K562 (cell line): ENCODE measurements around the gene DAPK1. TPM values are rescaled to one million over a fixed set of nuclear protein-coding genes. Genes with fewer than 3 reads are reported as not detected.

Experiments used
- ATAC-seq: fragments of 200-7000 bp; cut with Tn5 transposase; 3 replicates; pipeline ENCODE4 v1.9.1; 2020; ENCODE audit warnings: moderate library complexity
- BruUV-seq: library from RNA; stranded (reverse); fragments of 400-500 nt; replicated peaks from 2 replicates; lab custom pipeline; 2021; lab: Mats Ljungman, UMichigan
- CTCF ChIA-PET: fragments of 300-600 bp; formaldehyde crosslinking; extraction: SDS; loops from one replicate; lab custom pipeline; 2021; ENCODE audit warnings: low intra/inter-chr PET ratio; lab: Yijun Ruan, JAX
- POLR2A ChIA-PET: fragments of 300-600, 350-650 bp; sonication (Branson Sonifier 250); formaldehyde crosslinking; extraction: SDS; loops from one replicate; lab custom pipeline; 2021; ENCODE audit warnings: antibody characterized with exemption, inconsistent platforms; lab: Yijun Ruan, JAX
- DNase-seq, 4 experiments: peaks; one replicate each; pipeline versions ENCODE4 v3.0.0 to v3.0.0-alpha.2; 2011 to 2018; ENCODE audit warnings: low spot score in 3 of 4, mixed read lengths in 3 of 4; ENCODE audit errors: extremely low read depth in 1 of 4
- FAIRE-seq: peaks from 2 replicates; lab custom pipeline; 2011; peaks lifted over from hg19 to GRCh38; lab: Jason Lieb, UNC
- H2AFZ ChIP-seq: 2 replicates; pipeline ENCODE4 v1.6.0; 2011; ENCODE audit warnings: low read depth, low read length, control low read depth, inconsistent platforms
- H3K27ac ChIP-seq: fragments of 200-600 bp; 3 replicates; pipeline ENCODE4 v1.8.0; 2011; ENCODE audit warnings: low read depth, mild to moderate bottlenecking, control low read depth, inconsistent platforms, low read length, moderate library complexity, mixed read lengths; ENCODE audit errors: extremely low read depth
- H3K27me3 ChIP-seq, 2 experiments: fragments of 300-600 bp in 1 of 2; 2 replicates in 1 of 2; 3 replicates in 1 of 2; pipeline versions ENCODE4 v1.6.0 to v1.8.0; 2011; ENCODE audit warnings: inconsistent platforms in 2 of 2, low read length in 2 of 2, mild to moderate bottlenecking in 1 of 2, mixed read lengths in 1 of 2, moderate library complexity in 1 of 2; ENCODE audit not compliant: control insufficient read depth in 2 of 2, insufficient read depth in 2 of 2
- H3K36me3 ChIP-seq: fragments of 300-600 bp; 3 replicates; pipeline ENCODE4 v1.8.0; 2011; ENCODE audit warnings: mild to moderate bottlenecking, low read length, inconsistent platforms; ENCODE audit not compliant: control insufficient read depth, insufficient read depth
- H3K4me1 ChIP-seq, 2 experiments: fragments of 200-600 bp in 1 of 2; replicated peaks in 1 of 2; 2 replicates in 1 of 2; 3 replicates in 1 of 2; pipeline versions ENCODE4 v1.5.1 to v1.8.0; 2011; ENCODE audit warnings: inconsistent platforms in 2 of 2, low read length in 2 of 2, mild to moderate bottlenecking in 1 of 2, mixed read lengths in 1 of 2, moderate library complexity in 1 of 2; ENCODE audit not compliant: control insufficient read depth in 2 of 2, insufficient read depth in 2 of 2
- H3K4me2 ChIP-seq: 2 replicates; pipeline ENCODE4 v1.6.1; 2011; ENCODE audit warnings: low read length, control low read depth, inconsistent platforms, mixed read lengths; ENCODE audit not compliant: insufficient read depth
- H3K4me3 ChIP-seq: fragments of 200-600 bp; sonication (generic), shearing (Covaris generic); 2 replicates; pipeline ENCODE4 v1.5.1; 2016; ENCODE audit warnings: control low read depth, inconsistent platforms
- H3K79me2 ChIP-seq: fragments of 200-600 bp; 3 replicates; pipeline ENCODE4 v1.8.0; 2011; ENCODE audit warnings: low read length, inconsistent platforms; ENCODE audit not compliant: control insufficient read depth, insufficient read depth
- H3K9ac ChIP-seq, 2 experiments: 2 replicates each; pipeline versions ENCODE4 v1.6.0 to v1.6.1; 2011; ENCODE audit warnings: low read depth in 2 of 2, low read length in 2 of 2, control low read depth in 1 of 2, inconsistent platforms in 1 of 2, mild to moderate bottlenecking in 1 of 2, mixed read lengths in 1 of 2; ENCODE audit not compliant: insufficient read depth in 1 of 2
- H3K9me1 ChIP-seq: one replicate; pipeline ENCODE4 v1.6.0; 2011; ENCODE audit warnings: inconsistent platforms, mild to moderate bottlenecking, low read length, moderate library complexity; ENCODE audit not compliant: control insufficient read depth, insufficient read depth
- H3K9me3 ChIP-seq: replicated peaks from 2 replicates; pipeline ENCODE4 v1.5.1; 2011; ENCODE audit warnings: low read depth, low read length, inconsistent platforms; ENCODE audit not compliant: control insufficient read depth, insufficient read depth
- H4K20me1 ChIP-seq: replicated peaks from 2 replicates; pipeline ENCODE4 v1.6.1; 2011; ENCODE audit warnings: low read length, inconsistent platforms, mixed read lengths; ENCODE audit not compliant: control insufficient read depth, insufficient read depth
- ATF1 ChIP-seq, 2 experiments: fragments of 450-650 bp in 1 of 2; IDR thresholded peaks; 2 replicates each; pipeline ENCODE4 v1.6.1; 2016; ENCODE audit warnings: missing compliant biosample characterization in 1 of 2, missing genetic modification characterization in 1 of 2
- COPS2 ChIP-seq: fragments of 450-650 bp; conservative IDR thresholded peaks from 2 replicates; pipeline ENCODE4 v1.6.1; 2016; ENCODE audit warnings: mild to moderate bottlenecking, moderate library complexity
- CREB3L1 ChIP-seq: fragments of 450-650 bp; IDR thresholded peaks from 2 replicates; pipeline ENCODE4 v1.6.1; 2014; ENCODE audit warnings: low read depth, mild to moderate bottlenecking, moderate library complexity, borderline replicate concordance
- DACH1 ChIP-seq: fragments of 450-650 bp; IDR thresholded peaks from 2 replicates; pipeline ENCODE4 v1.6.1; 2018; ENCODE audit not compliant: partially characterized antibody
- E2F3 ChIP-seq: fragments of 250-450 bp; sonication (Bioruptor Pico); IDR thresholded peaks from 2 replicates; pipeline ENCODE4 v1.4.0; 2020; ENCODE audit warnings: mild to moderate bottlenecking
- HMG20A ChIP-seq: fragments of 450-650 bp; formaldehyde crosslinking; conservative IDR thresholded peaks from 2 replicates; pipeline ENCODE4 v1.4.0; 2020; ENCODE audit warnings: mild to moderate bottlenecking, mixed read lengths
- HMG20B ChIP-seq: fragments of 250-450 bp; sonication (Bioruptor Pico); IDR thresholded peaks from 2 replicates; pipeline ENCODE4 v1.5.0; 2021; ENCODE audit warnings: mild to moderate bottlenecking
- HOMEZ ChIP-seq: fragments of 250-450 bp; sonication (Bioruptor Pico); IDR thresholded peaks from 2 replicates; pipeline ENCODE4 v1.4.0; 2020; ENCODE audit warnings: mild to moderate bottlenecking, moderate library complexity
- NCOA6 ChIP-seq: fragments of 450-650 bp; IDR thresholded peaks from 2 replicates; pipeline ENCODE4 v1.6.1; 2017; ENCODE audit warnings: mild to moderate bottlenecking
- NFYB ChIP-seq: IDR thresholded peaks from 2 replicates; pipeline ENCODE4 v1.6.1; 2011; ENCODE audit warnings: mild to moderate bottlenecking, moderate library complexity; ENCODE audit not compliant: insufficient read length; ENCODE audit errors: extremely low read depth
- PCBP2 ChIP-seq: fragments of 200-400 bp; formaldehyde crosslinking; IDR thresholded peaks from 2 replicates; pipeline ENCODE4 v1.6.1; 2018; ENCODE audit warnings: low read length, low read depth, mild to moderate bottlenecking, moderate library complexity; ENCODE audit not compliant: poor library complexity, severe bottlenecking
- SMAD4 ChIP-seq: fragments of 250-450 bp; sonication (Bioruptor Pico); conservative IDR thresholded peaks from 2 replicates; pipeline ENCODE4 v1.8.0; 2021; ENCODE audit warnings: inconsistent platforms, mild to moderate bottlenecking, moderate library complexity
- SMC3 ChIP-seq: conservative IDR thresholded peaks from 2 replicates; pipeline ENCODE4 v1.6.1; 2011; ENCODE audit warnings: low read depth, low read length, improper control_type of control experiment; ENCODE audit not compliant: insufficient read depth
- TEAD2 ChIP-seq: fragments of 450-650 bp; IDR thresholded peaks from 2 replicates; pipeline ENCODE4 v1.6.1; 2016; ENCODE audit warnings: missing genetic modification characterization, control low read depth, missing compliant biosample characterization
- ZNF785 ChIP-seq: fragments of 250-450 bp; sonication (Bioruptor Pico); IDR thresholded peaks from 2 replicates; pipeline ENCODE4 v1.4.0; 2020; ENCODE audit warnings: mild to moderate bottlenecking
- WGBS: fragments of 100-300 bp; shearing (Covaris generic); methylation state at CpG from one replicate; pipeline ENCODE4 v1.1.6; 2016; ENCODE audit warnings: low coverage, mixed read lengths; ENCODE audit not compliant: insufficient coverage; ENCODE audit errors: missing lambda C conversion rate; 5-methylcytosine and 5-hydroxymethylcytosine counted together
- in situ Hi-C: fragments of 300-500 bp; cut with MboI; formaldehyde crosslinking; loops from 4 replicates; pipeline ENCODE4 v1.15.0; 2018; ENCODE audit warnings: inconsistent platforms, mixed read lengths
- intact Hi-C: fragments of 100-400 bp; cut with micrococcal nuclease; formaldehyde crosslinking; loops from 2 replicates; pipeline ENCODE4 v1.14.2; 2022
- polyA plus RNA-seq, 8 experiments: library from polyadenylated mRNA; depleted of rRNA in 4 of 8; stranded (reverse) in 5 of 8; unstranded in 3 of 8; fragments of >200 nt; fragmentation: Nextera tagmentation in 2 of 8; fragmentation: Illumina TruSeq in 1 of 8; extraction: Ambion mirVana in 2 of 8; extraction: Trizol in 1 of 8; gene quantifications; 2 replicates each; pipeline versions ENCODE4 v1.2.1 to v1.2.3, GENCODE V29; 2011 to 2014; ENCODE audit warnings: inconsistent platforms in 1 of 8, missing spikeins in 1 of 8
- total RNA-seq, 7 experiments: library from RNA; depleted of rRNA in 6 of 7; stranded (reverse); fragments of >200 nt in 6 of 7; fragmentation: Illumina TruSeq in 2 of 7; extraction: Trizol in 2 of 7; gene quantifications; 2 replicates each; pipeline versions ENCODE4 v1.2.1 to v1.2.3, GENCODE V29; 2011 to 2021; ENCODE audit warnings: low replicate concordance in 1 of 7
- TF ChIP-seq, protein P1 (sequence below): sonication (generic); formaldehyde crosslinking; IDR thresholded peaks from 2 replicates; pipeline ENCODE4 v1.8.0; 2023; ENCODE audit warnings: mild to moderate bottlenecking, missing genetic modification reagents

DAPK1 gene
- total and polyA plus RNA-seq, 9 of the 15 experiments (the other 6 are each of a cell fraction or from before 2014, with no cell fraction given) = 1.7 to 26.4 (median 15.8) TPM

DNA sequence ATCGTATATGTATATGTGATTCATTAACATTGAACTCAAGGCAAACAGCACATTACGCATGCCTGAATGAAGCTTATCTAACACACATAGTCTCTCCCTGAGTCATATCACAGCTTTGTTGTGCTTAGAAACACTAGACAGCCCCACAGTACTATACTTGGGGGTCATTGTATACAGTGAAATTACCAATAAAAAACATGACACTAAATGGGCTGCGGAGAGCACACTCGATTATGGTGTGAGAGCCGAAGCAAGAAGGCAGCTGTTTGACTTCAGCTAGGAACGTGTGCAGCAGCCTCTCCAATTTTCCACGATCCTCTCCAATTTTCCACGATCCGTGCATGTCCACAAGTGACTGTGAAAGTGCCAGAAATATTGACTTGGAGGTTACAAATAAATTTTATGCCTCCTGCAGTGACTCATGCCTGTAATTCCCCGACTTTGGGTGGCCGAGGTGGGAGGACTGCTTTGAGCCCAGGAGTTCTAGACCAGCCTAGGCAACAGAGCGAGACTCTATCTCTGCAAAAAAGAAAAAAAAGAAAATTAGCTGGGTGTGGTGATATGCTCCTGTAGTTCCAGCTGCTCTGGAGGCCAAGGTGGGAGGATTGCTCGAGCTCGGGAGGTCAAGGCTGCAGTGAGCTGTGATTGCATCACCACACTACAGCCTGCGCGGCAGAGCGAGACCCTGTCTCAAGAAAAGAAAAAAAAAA lies 102.4 kb downstream of the DAPK1 start:
- ATAC-seq (peak; percentile 62), DNase-seq (peak in 1 of 4 experiments; percentile 23), FAIRE-seq (peak; percentile 81)
- Histone ChIP-seq H3K4me2 (no peak overlapping the region; the same call in 1 of the 2 replicates), H3K27ac (no peak overlapping the region), H3K9ac (no peak overlapping the region; a peak in 1 of 4 replicates), H3K9me1 (no peaks in the 10 kb centered on the region), H3K4me3 (no peak overlapping the region), H4K20me1 (peaks cover 3% of the 10 kb centered on the region), H3K79me2 (peaks cover 3% of the 10 kb centered on the region; the same call in 2 of the 3 replicates), H3K27me3 (no peaks in the 10 kb centered on the region), H2AFZ (no peak overlapping the region), H3K9me3 (no peaks in the 10 kb centered on the region), H3K36me3 (peaks cover 4% of the 10 kb centered on the region; the same call in 1 of the 3 replicates), H3K4me1 (peaks cover 14 to 33% of the 10 kb centered on the region in 2 experiments)
- ChIA-PET POLR2A (interaction anchor here (0.5 to 0.8 kb wide), 4 partner anchors 9 to 1084 kb away, joined by 3 to 4 read pairs (median 4); no protein-coding TSS in a partner anchor), CTCF (no interaction called here)
- in situ Hi-C loops (no loop called here), intact Hi-C loops (no loop called here)
- 53% methylated on average over 16 of the region's 17 CpGs for WGBS
- BruUV-seq = no TSS peak
- TF ChIP-seq COPS2 (no peak), ZNF785 (CRISPR knock-in tag) (no peak), ATF1 (CRISPR knock-in tag; IDR thresholded peaks at IDR 0.05) (no peak), ATF1 (tag; IDR thresholded peaks at IDR 0.05) (no peak), PCBP2 (no peak), NCOA6 (no peak), DACH1 (peak; percentile 6), SMC3 (no peak), NFYB (no peak), TEAD2 (no peak), HMG20A (CRISPR knock-in tag) (no peak), HOMEZ (CRISPR knock-in tag) (no peak), CREB3L1 (no peak), E2F3 (CRISPR knock-in tag) (no peak), HMG20B (no peak), SMAD4 (CRISPR knock-in tag) (no peak)
- TF ChIP-seq, protein P1, sequence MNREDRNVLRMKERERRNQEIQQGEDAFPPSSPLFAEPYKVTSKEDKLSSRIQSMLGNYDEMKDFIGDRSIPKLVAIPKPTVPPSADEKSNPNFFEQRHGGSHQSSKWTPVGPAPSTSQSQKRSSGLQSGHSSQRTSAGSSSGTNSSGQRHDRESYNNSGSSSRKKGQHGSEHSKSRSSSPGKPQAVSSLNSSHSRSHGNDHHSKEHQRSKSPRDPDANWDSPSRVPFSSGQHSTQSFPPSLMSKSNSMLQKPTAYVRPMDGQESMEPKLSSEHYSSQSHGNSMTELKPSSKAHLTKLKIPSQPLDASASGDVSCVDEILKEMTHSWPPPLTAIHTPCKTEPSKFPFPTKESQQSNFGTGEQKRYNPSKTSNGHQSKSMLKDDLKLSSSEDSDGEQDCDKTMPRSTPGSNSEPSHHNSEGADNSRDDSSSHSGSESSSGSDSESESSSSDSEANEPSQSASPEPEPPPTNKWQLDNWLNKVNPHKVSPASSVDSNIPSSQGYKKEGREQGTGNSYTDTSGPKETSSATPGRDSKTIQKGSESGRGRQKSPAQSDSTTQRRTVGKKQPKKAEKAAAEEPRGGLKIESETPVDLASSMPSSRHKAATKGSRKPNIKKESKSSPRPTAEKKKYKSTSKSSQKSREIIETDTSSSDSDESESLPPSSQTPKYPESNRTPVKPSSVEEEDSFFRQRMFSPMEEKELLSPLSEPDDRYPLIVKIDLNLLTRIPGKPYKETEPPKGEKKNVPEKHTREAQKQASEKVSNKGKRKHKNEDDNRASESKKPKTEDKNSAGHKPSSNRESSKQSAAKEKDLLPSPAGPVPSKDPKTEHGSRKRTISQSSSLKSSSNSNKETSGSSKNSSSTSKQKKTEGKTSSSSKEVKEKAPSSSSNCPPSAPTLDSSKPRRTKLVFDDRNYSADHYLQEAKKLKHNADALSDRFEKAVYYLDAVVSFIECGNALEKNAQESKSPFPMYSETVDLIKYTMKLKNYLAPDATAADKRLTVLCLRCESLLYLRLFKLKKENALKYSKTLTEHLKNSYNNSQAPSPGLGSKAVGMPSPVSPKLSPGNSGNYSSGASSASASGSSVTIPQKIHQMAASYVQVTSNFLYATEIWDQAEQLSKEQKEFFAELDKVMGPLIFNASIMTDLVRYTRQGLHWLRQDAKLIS = no peak
